HG02798 (cell line): ENCODE results near the gene SUGCT.
"Not testable (repeated sequence)": the region's sequence is repeated elsewhere in the genome, so short reads cannot be mapped to it uniquely, and the experiment has no call there.

Source experiments
- ATAC-seq: cut with Tn5 transposase; IDR thresholded peaks from one replicate; pipeline ENCODE4 v1.9.1; 2021; ENCODE audit warnings: mild to moderate bottlenecking; ENCODE audit not compliant: unreplicated experiment, poor library complexity

SUGCT gene

DNA sequence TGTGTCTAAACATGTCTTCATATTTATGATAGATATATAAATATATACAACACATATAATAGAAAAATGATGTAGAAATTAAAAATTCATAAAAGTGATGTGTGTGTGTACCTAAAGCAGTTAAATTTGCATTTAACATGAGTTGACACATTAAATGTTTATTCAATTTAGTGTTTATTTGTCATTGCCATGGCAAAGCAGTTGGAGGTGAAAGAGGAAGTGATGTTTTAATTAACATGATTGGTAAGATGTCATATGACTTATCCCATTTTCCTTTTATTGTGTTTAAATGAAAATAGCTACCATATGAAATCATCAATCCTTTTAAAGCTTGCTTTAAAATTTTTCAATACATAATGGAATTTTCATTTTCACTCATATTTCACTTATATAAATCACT is 452.6 kb downstream of the SUGCT start:
- no peak for ATAC-seq

DNA sequence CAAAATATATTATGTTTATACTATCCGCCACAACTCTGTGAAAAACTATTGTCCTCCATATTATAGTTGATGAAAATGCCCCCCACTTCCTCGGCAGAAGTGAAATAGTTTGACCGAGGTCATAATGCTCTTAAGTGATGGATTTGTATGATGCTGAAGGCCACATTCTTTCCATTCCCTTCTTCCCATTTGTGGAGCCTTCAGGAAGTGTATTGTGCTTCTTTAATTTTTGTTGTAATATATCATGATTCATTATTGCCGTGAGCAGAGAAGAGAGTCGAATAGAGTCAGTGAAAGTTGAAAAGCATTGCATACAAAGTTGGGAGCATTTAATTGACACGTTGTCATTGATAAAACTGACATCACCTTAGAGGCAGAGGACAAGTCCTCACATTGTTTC is 460.3 kb downstream of the SUGCT start:
- no peak for ATAC-seq

DNA sequence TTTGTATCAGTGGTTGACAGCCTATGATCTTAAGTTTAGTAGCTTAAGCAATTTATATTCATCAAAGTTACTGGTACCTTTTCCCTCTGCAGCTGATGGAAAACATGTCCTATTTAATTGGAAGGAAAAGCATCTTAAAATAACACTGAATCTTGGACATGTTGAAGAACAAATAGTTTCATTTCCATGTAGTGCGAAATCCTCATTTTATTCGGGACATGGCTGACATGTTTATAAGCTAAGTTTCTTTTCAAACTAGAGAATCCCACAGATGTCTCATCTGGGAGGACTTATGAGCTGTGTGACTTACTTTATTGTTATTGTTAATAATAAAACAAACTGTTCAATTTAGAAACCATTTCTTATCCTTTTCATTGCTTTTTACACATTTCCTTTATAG is 461.0 kb downstream of the SUGCT start:
- no peak for ATAC-seq

- ATAC-seq = no peak
These were observed 462.7 kb downstream of the SUGCT start for GRCh38 chr7:40597517-40597916.

DNA sequence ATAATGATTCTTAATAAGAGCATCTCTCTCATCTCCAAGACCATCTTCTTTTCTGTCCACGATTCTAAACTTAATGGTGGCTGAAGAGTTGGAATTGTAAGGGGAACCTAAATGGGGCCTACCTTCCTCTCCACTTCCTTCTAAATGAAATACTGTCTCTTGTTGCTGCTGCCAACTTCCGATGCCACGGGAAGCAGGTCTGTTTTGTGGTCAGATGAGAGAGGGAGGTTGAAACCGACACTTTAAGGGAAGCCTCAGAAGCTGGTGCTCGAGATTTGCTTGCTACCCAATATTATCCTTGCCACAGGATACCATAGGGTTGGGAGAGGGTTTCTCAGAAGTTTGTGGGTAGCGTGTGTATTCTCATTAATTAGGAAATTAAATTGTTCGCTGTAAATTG is 464.1 kb downstream of the SUGCT start:
- ATAC-seq = no peak

GRCh38 chr7:40599836-40600235 is 465.0 kb downstream of the SUGCT start:
- ATAC-seq = no peak

DNA sequence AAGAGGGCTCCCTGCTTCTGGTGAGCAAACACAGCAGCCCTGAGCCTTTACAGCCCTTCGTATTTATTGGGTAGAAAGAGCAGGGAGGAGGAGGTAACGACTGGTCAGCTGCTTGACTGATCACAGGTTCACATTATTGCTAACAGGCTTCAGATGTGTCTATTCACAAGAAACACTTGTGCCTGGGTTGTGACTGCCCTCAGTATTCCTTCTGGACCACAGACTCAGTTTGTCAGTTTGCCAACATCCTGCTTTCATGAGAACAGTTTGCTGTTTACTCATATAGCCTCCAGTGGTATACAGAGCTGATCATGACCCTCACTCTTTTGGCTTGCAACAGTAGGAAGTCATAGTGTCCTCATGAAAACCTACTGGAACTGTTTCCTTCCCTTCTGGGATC is 467.5 kb downstream of the SUGCT start:
- ATAC-seq = not testable (repeated sequence)

GRCh38 chr7:40604601-40605438 is 470.0 kb downstream of the SUGCT start:
- ATAC-seq = peak; percentile 80

GRCh38 chr7:40608321-40609075 is 473.7 kb downstream of the SUGCT start:
- ATAC-seq = no peak

GRCh38 chr7:40610461-40610860 is 475.7 kb downstream of the SUGCT start:
- ATAC-seq = no peak

DNA sequence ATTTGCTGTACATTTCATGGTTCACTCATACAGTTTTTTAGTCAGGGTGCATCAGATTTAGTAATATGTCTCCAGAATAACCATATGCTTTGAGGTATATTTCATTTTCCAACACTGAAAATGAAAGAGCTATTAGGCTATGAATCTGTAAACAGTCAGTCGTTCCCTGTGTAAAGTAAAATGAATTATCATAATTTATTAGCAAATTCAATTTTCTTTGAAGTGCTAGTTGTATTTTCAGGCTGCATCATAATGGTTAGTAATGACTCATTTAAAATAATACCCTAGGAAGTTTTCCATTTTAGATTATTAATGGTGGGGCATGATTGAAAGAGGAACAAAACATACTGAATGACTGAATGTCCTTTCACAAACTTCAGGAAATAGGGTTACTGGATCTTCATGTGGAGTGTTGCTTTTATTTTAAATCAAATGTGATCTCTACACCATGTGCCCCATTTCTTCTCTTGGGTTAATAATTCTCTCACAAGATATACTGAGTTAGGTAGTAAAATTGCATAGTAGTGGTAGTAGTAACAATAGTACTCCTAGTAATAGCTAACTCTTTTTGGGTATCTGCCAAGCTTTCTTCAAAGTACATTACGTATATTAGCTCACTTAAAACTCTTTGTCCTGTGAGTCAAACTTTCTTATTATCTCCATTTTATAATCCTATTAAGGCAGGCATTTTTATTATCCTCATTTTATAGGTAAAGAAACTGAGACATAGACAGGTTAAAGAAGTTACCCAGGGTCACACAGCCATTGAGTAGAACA is 476.5 kb downstream of the SUGCT start:
- no peak for ATAC-seq

GRCh38 chr7:40612298-40612697 is 477.5 kb downstream of the SUGCT start:
- no peak for ATAC-seq

- no peak for ATAC-seq
These were observed 484.8 kb downstream of the SUGCT start for GRCh38 chr7:40619647-40620046.

- ATAC-seq = no peak
These were observed 486.8 kb downstream of the SUGCT start for GRCh38 chr7:40621592-40621998.

DNA sequence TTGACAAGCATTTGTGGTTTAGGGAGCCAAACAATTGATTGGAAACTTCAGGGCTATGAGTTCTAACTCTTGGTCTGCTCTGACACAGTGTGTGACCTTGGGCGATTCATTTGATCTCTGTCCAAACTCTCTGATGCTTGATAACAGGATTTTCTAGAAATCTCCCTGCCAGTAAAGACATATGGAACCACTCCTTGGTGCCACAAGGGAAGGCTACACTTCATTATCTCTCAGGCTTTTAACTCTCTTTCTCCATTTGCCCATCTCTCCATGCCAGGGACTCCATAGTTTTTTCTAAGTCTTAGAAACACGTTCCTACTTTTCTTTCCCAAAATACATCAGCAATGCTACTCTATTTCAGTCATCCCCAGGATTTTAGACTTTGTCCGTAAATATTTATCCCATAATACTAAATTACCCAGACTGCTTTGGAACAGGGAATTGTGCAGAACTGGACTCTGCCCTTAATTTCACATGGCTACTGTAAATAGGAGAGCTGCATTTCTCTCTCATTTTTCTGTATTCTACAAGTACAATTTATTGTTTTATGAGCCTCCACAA is 488.2 kb downstream of the SUGCT start:
- ATAC-seq = no peak

DNA sequence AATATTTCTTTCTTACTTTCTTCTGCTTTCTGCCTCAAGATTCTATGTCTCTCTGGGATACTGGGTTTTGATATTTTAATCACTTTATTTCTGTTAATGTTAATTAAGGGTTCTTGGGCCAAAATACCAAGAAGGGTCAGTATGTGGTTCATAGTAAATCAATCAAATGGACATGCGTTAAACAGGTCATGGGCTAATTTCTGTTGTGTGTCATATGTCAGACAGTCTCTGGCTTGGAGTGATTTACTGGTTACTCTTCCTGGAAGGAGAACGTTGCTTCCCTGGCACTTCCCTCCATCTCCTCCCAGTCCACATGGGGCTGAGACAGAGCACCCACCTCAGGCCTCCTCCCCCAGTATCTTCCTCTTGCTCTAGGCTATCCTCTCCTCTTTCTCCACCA is 489.1 kb downstream of the SUGCT start:
- ATAC-seq = no peak

DNA sequence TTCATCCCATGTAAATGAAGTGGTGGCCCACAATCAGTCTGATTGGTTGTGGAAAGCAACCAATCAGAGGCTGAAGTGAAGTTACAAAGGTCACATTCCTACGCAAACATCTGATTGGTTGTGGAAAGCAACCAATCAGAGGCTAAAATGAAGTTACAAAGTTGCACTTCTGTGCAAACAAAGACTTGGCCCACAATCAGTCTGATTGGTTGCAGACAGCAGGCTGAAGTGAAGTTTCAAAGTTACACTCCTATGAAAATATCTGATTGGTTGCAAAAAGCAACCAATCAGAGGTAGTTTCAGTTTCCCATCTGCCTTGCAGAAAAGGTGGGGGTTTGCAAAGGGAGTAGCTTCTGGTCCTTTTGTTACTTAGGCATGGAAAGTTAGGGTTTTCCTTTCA is 492.6 kb downstream of the SUGCT start:
- ATAC-seq = not testable (repeated sequence)

GRCh38 chr7:40629891-40630290 is 495.1 kb downstream of the SUGCT start:
- no peak for ATAC-seq

GRCh38 chr7:40634118-40634517 is 499.3 kb downstream of the SUGCT start:
- ATAC-seq = no peak

DNA sequence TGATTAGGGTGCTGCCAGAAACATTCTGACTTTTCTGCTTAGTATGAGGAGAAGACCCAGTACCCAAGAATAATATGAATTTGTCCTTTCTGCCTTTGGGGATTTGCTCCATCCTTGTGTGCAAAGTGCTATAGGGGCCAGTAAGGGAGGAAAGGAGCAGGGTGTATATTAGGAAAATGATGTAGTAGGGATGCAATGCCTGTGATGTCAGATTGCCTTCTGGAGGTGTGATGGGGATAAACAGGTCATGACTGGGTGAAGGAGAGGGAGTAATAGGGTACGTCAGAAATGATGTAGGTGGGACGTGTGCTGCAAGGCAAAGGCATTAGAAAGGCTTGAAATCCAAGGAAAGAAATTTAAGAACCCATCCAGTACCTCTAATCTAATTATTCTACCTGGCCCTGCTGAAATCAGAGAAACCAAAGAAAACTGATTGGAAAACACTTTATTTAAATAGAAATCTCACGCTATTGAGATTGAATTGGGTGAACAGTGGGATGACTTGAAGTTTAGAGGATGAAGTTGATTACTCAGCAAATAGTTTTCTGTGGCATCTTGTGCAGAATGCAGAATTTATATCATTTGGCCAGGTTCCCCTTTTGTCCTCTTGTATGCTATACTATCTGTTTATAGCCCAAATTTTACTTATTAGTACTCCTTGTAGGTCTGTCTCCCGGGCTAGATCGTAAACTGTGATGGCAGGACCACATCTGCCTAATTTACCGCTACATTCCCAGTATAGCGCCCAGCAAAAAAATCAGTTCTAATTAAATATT is 503.9 kb downstream of the SUGCT start:
- ATAC-seq = no peak
